Measurements from ENCODE around the gene TCTN1. TPM values are rescaled to one million over a fixed set of nuclear protein-coding genes. Genes with fewer than 3 reads are reported as not detected.

Gene TCTN1
- total and polyA plus RNA-seq, 2 of the 13 experiments (the other 11 are each of a cell fraction or from before 2014, with no cell fraction given), result 13.6 to 16.0 TPM

DNA sequence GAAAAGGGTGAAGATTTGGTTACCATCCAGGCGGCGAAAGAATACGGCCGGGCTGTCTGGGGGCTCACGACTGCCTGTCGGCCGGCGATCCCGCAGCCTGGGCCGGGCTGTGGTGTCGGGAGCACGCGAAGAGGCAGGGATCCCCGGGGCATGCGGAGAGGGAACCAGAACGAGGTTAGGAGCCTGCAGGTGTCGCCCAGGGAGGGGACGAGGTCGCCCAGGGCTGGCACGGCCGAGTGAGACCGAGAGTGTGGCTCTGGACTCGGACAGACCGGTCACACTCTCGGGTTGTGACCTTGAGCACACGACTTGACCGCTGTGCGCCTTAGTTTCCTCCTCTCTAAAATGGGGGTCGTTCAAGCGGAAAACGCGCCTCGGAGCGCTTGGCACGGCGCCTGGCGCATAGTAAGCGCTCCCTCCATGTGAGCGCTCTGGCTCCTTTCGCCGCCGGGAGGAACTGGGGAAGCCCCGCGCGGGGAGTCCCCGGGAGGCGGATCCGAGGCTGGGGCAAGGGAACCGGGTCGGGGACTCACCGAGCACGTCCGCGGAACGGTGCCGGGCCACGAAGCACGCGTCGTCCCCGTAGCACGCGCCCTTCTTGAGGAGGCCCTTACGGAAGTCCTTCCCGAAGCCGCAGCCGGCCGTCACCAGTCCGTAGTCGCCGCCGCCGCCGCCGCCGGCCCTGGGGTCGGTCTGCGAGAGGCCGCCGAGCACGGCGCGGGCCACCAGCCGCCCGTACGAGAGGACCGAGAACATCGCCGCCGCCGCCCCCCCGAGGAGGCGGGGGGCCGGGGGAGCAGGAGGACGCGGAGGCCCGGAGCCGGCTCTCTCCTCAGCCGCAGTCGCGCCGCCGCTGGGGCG lies 31.4 kb upstream of the TCTN1 start (continued):
- TF ChIP-seq, protein P1, sequence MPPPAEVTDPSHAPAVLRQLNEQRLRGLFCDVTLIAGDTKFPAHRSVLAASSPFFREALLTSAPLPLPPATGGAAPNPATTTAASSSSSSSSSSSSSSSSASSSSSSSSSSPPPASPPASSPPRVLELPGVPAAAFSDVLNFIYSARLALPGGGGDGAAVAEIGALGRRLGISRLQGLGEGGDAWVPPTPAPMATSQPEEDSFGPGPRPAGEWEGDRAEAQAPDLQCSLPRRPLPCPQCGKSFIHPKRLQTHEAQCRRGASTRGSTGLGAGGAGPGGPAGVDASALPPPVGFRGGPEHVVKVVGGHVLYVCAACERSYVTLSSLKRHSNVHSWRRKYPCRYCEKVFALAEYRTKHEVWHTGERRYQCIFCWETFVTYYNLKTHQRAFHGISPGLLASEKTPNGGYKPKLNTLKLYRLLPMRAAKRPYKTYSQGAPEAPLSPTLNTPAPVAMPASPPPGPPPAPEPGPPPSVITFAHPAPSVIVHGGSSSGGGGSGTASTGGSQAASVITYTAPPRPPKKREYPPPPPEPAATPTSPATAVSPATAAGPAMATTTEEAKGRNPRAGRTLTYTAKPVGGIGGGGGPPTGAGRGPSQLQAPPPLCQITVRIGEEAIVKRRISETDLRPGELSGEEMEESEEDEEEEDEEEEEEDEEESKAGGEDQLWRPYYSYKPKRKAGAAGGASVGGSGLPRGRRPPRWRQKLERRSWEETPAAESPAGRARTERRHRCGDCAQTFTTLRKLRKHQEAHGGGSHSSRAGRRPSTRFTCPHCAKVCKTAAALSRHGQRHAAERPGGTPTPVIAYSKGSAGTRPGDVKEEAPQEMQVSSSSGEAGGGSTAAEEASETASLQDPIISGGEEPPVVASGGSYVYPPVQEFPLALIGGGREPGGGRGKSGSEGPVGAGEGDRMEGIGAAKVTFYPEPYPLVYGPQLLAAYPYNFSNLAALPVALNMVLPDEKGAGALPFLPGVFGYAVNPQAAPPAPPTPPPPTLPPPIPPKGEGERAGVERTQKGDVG (CRISPR knock-in tag; IDR thresholded peaks at IDR 0.05; ENCODE audit: borderline replicate concordance), result no peak
- no peak for TF ChIP-seq FOSL1 (CRISPR knock-in tag; IDR thresholded peaks at IDR 0.05; ENCODE audit: borderline replicate concordance)
- TF ChIP-seq FOXA3 (CRISPR knock-in tag; IDR thresholded peaks at IDR 0.05), result no peak
- TF ChIP-seq TP53 (CRISPR knock-in tag; conservative IDR thresholded peaks at IDR 0.05), result 0 out of 2 replicates have a peak, but pooled peaks have one; percentile 39
- TF ChIP-seq, protein P2, sequence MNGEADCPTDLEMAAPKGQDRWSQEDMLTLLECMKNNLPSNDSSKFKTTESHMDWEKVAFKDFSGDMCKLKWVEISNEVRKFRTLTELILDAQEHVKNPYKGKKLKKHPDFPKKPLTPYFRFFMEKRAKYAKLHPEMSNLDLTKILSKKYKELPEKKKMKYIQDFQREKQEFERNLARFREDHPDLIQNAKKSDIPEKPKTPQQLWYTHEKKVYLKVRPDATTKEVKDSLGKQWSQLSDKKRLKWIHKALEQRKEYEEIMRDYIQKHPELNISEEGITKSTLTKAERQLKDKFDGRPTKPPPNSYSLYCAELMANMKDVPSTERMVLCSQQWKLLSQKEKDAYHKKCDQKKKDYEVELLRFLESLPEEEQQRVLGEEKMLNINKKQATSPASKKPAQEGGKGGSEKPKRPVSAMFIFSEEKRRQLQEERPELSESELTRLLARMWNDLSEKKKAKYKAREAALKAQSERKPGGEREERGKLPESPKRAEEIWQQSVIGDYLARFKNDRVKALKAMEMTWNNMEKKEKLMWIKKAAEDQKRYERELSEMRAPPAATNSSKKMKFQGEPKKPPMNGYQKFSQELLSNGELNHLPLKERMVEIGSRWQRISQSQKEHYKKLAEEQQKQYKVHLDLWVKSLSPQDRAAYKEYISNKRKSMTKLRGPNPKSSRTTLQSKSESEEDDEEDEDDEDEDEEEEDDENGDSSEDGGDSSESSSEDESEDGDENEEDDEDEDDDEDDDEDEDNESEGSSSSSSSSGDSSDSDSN (CRISPR knock-in tag; IDR thresholded peaks at IDR 0.05), result peak; percentile 78; the same call in 1 of the 2 replicates
- no peak for TF ChIP-seq ZNF101 (CRISPR knock-in tag; IDR thresholded peaks at IDR 0.05; ENCODE audit: borderline replicate concordance, low read depth)
- TF ChIP-seq, protein P3, sequence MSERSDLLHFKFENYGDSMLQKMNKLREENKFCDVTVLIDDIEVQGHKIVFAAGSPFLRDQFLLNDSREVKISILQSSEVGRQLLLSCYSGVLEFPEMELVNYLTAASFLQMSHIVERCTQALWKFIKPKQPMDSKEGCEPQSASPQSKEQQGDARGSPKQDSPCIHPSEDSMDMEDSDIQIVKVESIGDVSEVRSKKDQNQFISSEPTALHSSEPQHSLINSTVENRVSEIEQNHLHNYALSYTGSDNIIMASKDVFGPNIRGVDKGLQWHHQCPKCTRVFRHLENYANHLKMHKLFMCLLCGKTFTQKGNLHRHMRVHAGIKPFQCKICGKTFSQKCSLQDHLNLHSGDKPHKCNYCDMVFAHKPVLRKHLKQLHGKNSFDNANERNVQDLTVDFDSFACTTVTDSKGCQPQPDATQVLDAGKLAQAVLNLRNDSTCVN (CRISPR knock-in tag; IDR thresholded peaks at IDR 0.05; ENCODE audit: borderline replicate concordance), result no peak
- no peak for TF ChIP-seq ZC3H13 (CRISPR knock-in tag; IDR thresholded peaks at IDR 0.05)
- no peak for TF ChIP-seq TBP (CRISPR knock-in tag; IDR thresholded peaks at IDR 0.05)
- no peak for TF ChIP-seq ZNF780A (CRISPR knock-in tag; IDR thresholded peaks at IDR 0.05)
- TF ChIP-seq KMT2B (CRISPR knock-in tag; IDR thresholded peaks at IDR 0.05), result peak; percentile 60
- peak; percentile 41; the same call in 1 of the 2 replicates for TF ChIP-seq ZNF547 (CRISPR knock-in tag; IDR thresholded peaks at IDR 0.05)
- TF ChIP-seq BRD4 (CRISPR knock-in tag; IDR thresholded peaks at IDR 0.05), result peak; percentile 40; the same call in 1 of the 2 replicates
- no peak for TF ChIP-seq RORA (CRISPR knock-in tag; IDR thresholded peaks at IDR 0.05)
- no peak for TF ChIP-seq KLF12 (CRISPR knock-in tag; IDR thresholded peaks at IDR 0.05; ENCODE audit: borderline replicate concordance)
- TF ChIP-seq, protein P4, sequence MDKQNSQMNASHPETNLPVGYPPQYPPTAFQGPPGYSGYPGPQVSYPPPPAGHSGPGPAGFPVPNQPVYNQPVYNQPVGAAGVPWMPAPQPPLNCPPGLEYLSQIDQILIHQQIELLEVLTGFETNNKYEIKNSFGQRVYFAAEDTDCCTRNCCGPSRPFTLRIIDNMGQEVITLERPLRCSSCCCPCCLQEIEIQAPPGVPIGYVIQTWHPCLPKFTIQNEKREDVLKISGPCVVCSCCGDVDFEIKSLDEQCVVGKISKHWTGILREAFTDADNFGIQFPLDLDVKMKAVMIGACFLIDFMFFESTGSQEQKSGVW (CRISPR knock-in tag; IDR thresholded peaks at IDR 0.05; ENCODE audit: borderline replicate concordance), result no peak
- TF ChIP-seq ADNP (CRISPR knock-in tag; IDR thresholded peaks at IDR 0.05), result no peak
- TF ChIP-seq ZNF432 (CRISPR knock-in tag; IDR thresholded peaks at IDR 0.05; ENCODE audit: borderline replicate concordance), result no peak
- no peak for TF ChIP-seq ZNF136 (CRISPR knock-in tag; IDR thresholded peaks at IDR 0.05; ENCODE audit: low read depth)
- no peak for TF ChIP-seq ELF3 (CRISPR knock-in tag; IDR thresholded peaks at IDR 0.05)
- peak; percentile 43 for TF ChIP-seq IKZF4 (CRISPR knock-in tag; IDR thresholded peaks at IDR 0.05; ENCODE audit: borderline replicate concordance, low read depth, not compliant biosample characterization)
- TF ChIP-seq ZNF10 (CRISPR knock-in tag; IDR thresholded peaks at IDR 0.05; ENCODE audit: borderline replicate concordance, low read depth), result no peak
